ENCODE measurements around the gene STYXL2. TPM values are rescaled to one million over a fixed set of nuclear protein-coding genes. Genes with fewer than 3 reads are reported as not detected.
A peak's percentile ranks its signal among the peaks of the same experiment; 100 is the strongest.

The STYXL2 gene
- total RNA-seq, 2 experiments from 2014 or later: not detected

- intact Hi-C loops (cut with micrococcal nuclease): no loop called here
- Mint-ChIP-seq H3K27me3 (no peaks in the 10 kb centered on the region), H3K9me3 (no peaks in the 10 kb centered on the region), H3K36me3 (no peaks in the 10 kb centered on the region), H3K4me3 (no peak overlapping the region), H3K27ac (no peak overlapping the region), H3K4me1 (ENCODE audit: low read depth) (peaks cover 4% of the 10 kb centered on the region)
- DNase-seq: no peak
- POLR2A ChIA-PET: no interaction called here
- CTCF ChIA-PET: no interaction called here
Measured at GRCh38 chr1:167082511-167083027, 11.3 kb upstream of the STYXL2 start.

GRCh38 chr1:167083066-167083665 lies 10.7 kb upstream of the STYXL2 start:
- Mint-ChIP-seq H3K27me3 (no peaks in the 10 kb centered on the region), H3K27ac (no peak overlapping the region), H3K4me1 (ENCODE audit: low read depth) (peaks cover 5% of the 10 kb centered on the region), H3K4me3 (no peak overlapping the region), H3K36me3 (no peaks in the 10 kb centered on the region), H3K9me3 (no peaks in the 10 kb centered on the region)
- intact Hi-C loops (cut with micrococcal nuclease): no loop called here
- POLR2A ChIA-PET: no interaction called here
- CTCF ChIA-PET: no interaction called here
- no peak for DNase-seq

GRCh38 chr1:167083871-167084270 lies 10.0 kb upstream of the STYXL2 start:
- H3K36me3 Mint-ChIP-seq: no peaks in the 10 kb centered on the region
- ChIA-PET POLR2A (interaction anchor here (1.1 to 1.5 kb wide), 2 partner anchors 20 to 137 kb away, joined by 3 read pairs; partner anchors contain the start of gene POU2F1), CTCF (interaction anchor here (0.6 to 1.5 kb wide), 3 partner anchors 24 to 37 kb away, joined by 3 to 6 read pairs (median 4); no protein-coding TSS in a partner anchor)
- H3K4me3 Mint-ChIP-seq: no peak overlapping the region
- no peak for DNase-seq
- H3K27me3 Mint-ChIP-seq: no peaks in the 10 kb centered on the region
- H3K9me3 Mint-ChIP-seq: no peaks in the 10 kb centered on the region
- peaks cover 12% of the 10 kb centered on the region for H3K4me1 Mint-ChIP-seq (ENCODE audit: low read depth)
- intact Hi-C loops (cut with micrococcal nuclease): no loop called here
- H3K27ac Mint-ChIP-seq: no peak overlapping the region

GRCh38 chr1:167084757-167085156 lies 9.1 kb upstream of the STYXL2 start:
- POLR2A ChIA-PET: interaction anchor here (1.1 to 1.5 kb wide), 2 partner anchors 19 to 136 kb away, joined by 3 read pairs; partner anchors contain the start of gene POU2F1
- no peak for DNase-seq
- H3K4me1 Mint-ChIP-seq (ENCODE audit: low read depth): peaks cover 21% of the 10 kb centered on the region
- H3K27ac Mint-ChIP-seq: no peak overlapping the region
- CTCF ChIA-PET: interaction anchor here (0.7 to 1.5 kb wide), 5 partner anchors 18 to 40 kb away, joined by 3 to 6 read pairs (median 4); no protein-coding TSS in a partner anchor
- H3K4me3 Mint-ChIP-seq: no peak overlapping the region
- H3K36me3 Mint-ChIP-seq: no peaks in the 10 kb centered on the region
- H3K9me3 Mint-ChIP-seq: no peaks in the 10 kb centered on the region
- intact Hi-C loops (cut with micrococcal nuclease): loop anchor here (5.0 kb wide), 2 partner anchors 38 to 123 kb away; no protein-coding TSS in a partner anchor
- no peaks in the 10 kb centered on the region for H3K27me3 Mint-ChIP-seq

GRCh38 chr1:167086033-167086432 lies 7.8 kb upstream of the STYXL2 start:
- ChIA-PET POLR2A (interaction anchor here (0.6 kb wide), 1 partner anchor 29 kb away, joined by 3 read pairs; no protein-coding TSS in a partner anchor), CTCF (no interaction called here)
- Mint-ChIP-seq H3K9me3 (no peaks in the 10 kb centered on the region), H3K36me3 (no peaks in the 10 kb centered on the region), H3K27ac (no peak overlapping the region), H3K4me1 (ENCODE audit: low read depth) (peaks cover 32% of the 10 kb centered on the region), H3K4me3 (no peak overlapping the region), H3K27me3 (no peaks in the 10 kb centered on the region)
- intact Hi-C loops (cut with micrococcal nuclease): loop anchor here (5.0 kb wide), 2 partner anchors 36 to 121 kb away; no protein-coding TSS in a partner anchor
- no peak for DNase-seq

GRCh38 chr1:167086768-167087167 lies 7.1 kb upstream of the STYXL2 start:
- CTCF ChIA-PET: interaction anchor here (0.9 kb wide), 1 partner anchor 20 kb away, joined by 5 read pairs; no protein-coding TSS in a partner anchor
- Mint-ChIP-seq H3K4me3 (no peak overlapping the region), H3K27me3 (no peaks in the 10 kb centered on the region), H3K4me1 (ENCODE audit: low read depth) (peaks cover 32% of the 10 kb centered on the region), H3K27ac (no peak overlapping the region), H3K9me3 (no peaks in the 10 kb centered on the region), H3K36me3 (no peaks in the 10 kb centered on the region)
- intact Hi-C loops (cut with micrococcal nuclease): loop anchor here (5.0 kb wide), 2 partner anchors 36 to 121 kb away; no protein-coding TSS in a partner anchor
- no peak for DNase-seq
- POLR2A ChIA-PET: interaction anchor here (0.6 kb wide), 1 partner anchor 30 kb away, joined by 3 read pairs; no protein-coding TSS in a partner anchor

- H3K36me3 Mint-ChIP-seq: no peaks in the 10 kb centered on the region
- H3K27ac Mint-ChIP-seq: peak overlapping the region; percentile 88
- CTCF ChIA-PET: interaction anchor here (0.6 to 1.0 kb wide), 2 partner anchors 28 to 34 kb away, joined by 3 to 4 read pairs; no protein-coding TSS in a partner anchor
Measured at GRCh38 chr1:167088746-167089417, 5.0 kb upstream of the STYXL2 start.

GRCh38 chr1:167089939-167090313 lies 3.9 kb upstream of the STYXL2 start:
- Mint-ChIP-seq H3K9me3 (no peaks in the 10 kb centered on the region), H3K27me3 (no peaks in the 10 kb centered on the region), H3K36me3 (no peaks in the 10 kb centered on the region), H3K4me3 (peak overlapping the region; percentile 56), H3K4me1 (ENCODE audit: low read depth) (peaks cover 32% of the 10 kb centered on the region), H3K27ac (peak overlapping the region; percentile 88)
- ChIA-PET POLR2A (no interaction called here), CTCF (interaction anchor here (1.0 to 1.7 kb wide), 3 partner anchors 23 to 31 kb away, joined by 4 to 6 read pairs (median 5); no protein-coding TSS in a partner anchor)
- intact Hi-C loops (cut with micrococcal nuclease): loop anchor here (2.0 to 5.0 kb wide), 3 partner anchors 32 to 131 kb away; partner anchors contain the start of gene POU2F1
- DNase-seq: no peak

More at GRCh38 chr1:167088746-167089417, 5.0 kb upstream of the STYXL2 start:
- no peak overlapping the region for H3K4me3 Mint-ChIP-seq
- intact Hi-C loops (cut with micrococcal nuclease): loop anchor here (5.0 kb wide), 2 partner anchors 33 to 118 kb away; no protein-coding TSS in a partner anchor
- POLR2A ChIA-PET: no interaction called here
- peaks cover 32% of the 10 kb centered on the region for H3K4me1 Mint-ChIP-seq (ENCODE audit: low read depth)
- H3K9me3 Mint-ChIP-seq: no peaks in the 10 kb centered on the region
- no peaks in the 10 kb centered on the region for H3K27me3 Mint-ChIP-seq
- no peak for DNase-seq

GRCh38 chr1:167090314-167090942 lies 3.4 kb upstream of the STYXL2 start, which contains the start of gene GPA33:
TSS of gene GPA33 (minus strand) at chr1:167090377. CDS start at chr1:167090287, 90 bp downstream.
- Mint-ChIP-seq H3K36me3 (no peaks in the 10 kb centered on the region), H3K27me3 (no peaks in the 10 kb centered on the region), H3K27ac (peak within 1 kb of the TSS; percentile 88), H3K4me3 (peak within 1 kb of the TSS; percentile 56), H3K4me1 (ENCODE audit: low read depth) (peaks cover 34% of the 10 kb centered on the region), H3K9me3 (no peaks in the 10 kb centered on the region)
- peak; percentile 49 for DNase-seq
- intact Hi-C loops (cut with micrococcal nuclease): loop anchor here (2.0 kb wide), 1 partner anchor 130 kb away; the partner anchor contains the start of gene POU2F1
- CTCF ChIA-PET: interaction anchor here (1.0 to 1.7 kb wide), 2 partner anchors 23 to 31 kb away, joined by 5 to 6 read pairs; no protein-coding TSS in a partner anchor
- POLR2A ChIA-PET: interaction anchor here (0.7 kb wide), 1 partner anchor 215 kb away, joined by 3 read pairs; the partner anchor contains the start of gene TADA1

- no peak overlapping the region for H3K4me3 Mint-ChIP-seq
- no peak for DNase-seq
- ChIA-PET CTCF (interaction anchor here (0.6 to 0.8 kb wide), 2 partner anchors 13 to 1958 kb away, joined by 3 read pairs; no protein-coding TSS in a partner anchor), POLR2A (interaction anchor here (1.4 kb wide), 1 partner anchor 127 kb away, joined by 3 read pairs; the partner anchor contains the start of gene POU2F1)
- H3K27ac Mint-ChIP-seq: no peak overlapping the region
- peaks cover 30% of the 10 kb centered on the region for H3K4me1 Mint-ChIP-seq (ENCODE audit: low read depth)
- intact Hi-C loops (cut with micrococcal nuclease): no loop called here
- no peaks in the 10 kb centered on the region for H3K36me3 Mint-ChIP-seq
- H3K9me3 Mint-ChIP-seq: no peaks in the 10 kb centered on the region
- no peaks in the 10 kb centered on the region for H3K27me3 Mint-ChIP-seq
Measured at GRCh38 chr1:167092653-167093052, 1.2 kb upstream of the STYXL2 start.

- no peak overlapping the region for H3K27ac Mint-ChIP-seq
- intact Hi-C loops (cut with micrococcal nuclease): no loop called here
- no peak overlapping the region for H3K4me3 Mint-ChIP-seq
- no peaks in the 10 kb centered on the region for H3K9me3 Mint-ChIP-seq
- no peaks in the 10 kb centered on the region for H3K36me3 Mint-ChIP-seq
- ChIA-PET POLR2A (no interaction called here), CTCF (interaction anchor here (1.1 kb wide), 1 partner anchor 16 kb away, joined by 3 read pairs; no protein-coding TSS in a partner anchor)
- H3K4me1 Mint-ChIP-seq (ENCODE audit: low read depth): peaks cover 14% of the 10 kb centered on the region
- no peak for DNase-seq
- no peaks in the 10 kb centered on the region for H3K27me3 Mint-ChIP-seq
Measured at GRCh38 chr1:167094690-167095089, 815 bp downstream of the STYXL2 start.
